Pons (tissue), 1 donor: ENCODE results near the gene TLCD5.
A peak's percentile ranks its signal among the peaks of the same experiment; 100 is the strongest.

Experiments used
- DNase-seq: peaks from one replicate; pipeline ENCODE4 v3.0.0-alpha.2; 2016; ENCODE audit warnings: low spot score

TLCD5 gene

DNA sequence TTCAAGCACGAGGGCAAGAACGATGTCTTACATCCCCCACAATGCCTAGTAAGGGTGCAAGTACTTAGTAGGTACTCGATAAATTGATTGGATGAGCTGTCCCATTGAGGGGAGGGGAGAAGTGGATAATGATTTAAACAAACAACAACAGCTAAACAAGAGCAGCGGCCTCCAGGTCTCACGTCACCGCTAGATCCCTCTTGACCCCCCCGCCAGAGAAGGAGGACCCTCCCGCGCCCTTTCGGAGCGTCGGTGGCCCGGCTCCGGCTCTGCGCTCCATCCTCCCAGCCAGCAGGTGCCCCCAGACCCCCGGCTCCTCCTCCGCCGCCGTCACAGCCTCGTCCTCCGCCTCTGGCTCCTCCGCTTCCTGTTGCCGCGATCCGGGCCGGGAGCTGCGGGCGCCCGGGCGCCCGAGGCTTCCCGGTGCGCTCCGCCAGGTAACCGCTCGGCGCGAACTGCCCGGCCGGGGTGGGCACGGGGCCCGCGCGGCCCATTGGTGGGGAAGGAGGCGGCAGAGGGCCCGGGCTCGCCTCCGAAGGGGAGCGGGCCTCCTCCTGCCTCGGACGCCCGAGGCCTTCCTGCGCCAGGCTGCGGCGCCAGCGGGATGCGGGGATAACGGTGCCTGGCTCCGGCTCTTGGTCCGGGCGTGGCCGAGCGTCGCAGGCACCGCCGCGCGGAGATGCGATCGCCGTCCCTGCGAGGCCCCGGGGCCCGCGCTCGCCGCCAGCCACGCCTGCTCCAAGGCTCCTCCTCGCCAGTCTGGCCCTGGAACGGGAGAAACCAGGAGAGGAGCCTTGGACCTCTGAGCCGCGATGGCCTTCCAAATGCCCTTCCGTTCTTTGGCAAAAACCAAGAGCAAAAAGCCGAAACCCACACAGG is at the start of gene TLCD5:
Gene TLCD5, plus strand, starts transcription at position 368 of the 879 bp plus-strand sequence. CDS start 2,143 bp downstream, outside the sequence.
- DNase-seq, result peak; percentile 53

DNA sequence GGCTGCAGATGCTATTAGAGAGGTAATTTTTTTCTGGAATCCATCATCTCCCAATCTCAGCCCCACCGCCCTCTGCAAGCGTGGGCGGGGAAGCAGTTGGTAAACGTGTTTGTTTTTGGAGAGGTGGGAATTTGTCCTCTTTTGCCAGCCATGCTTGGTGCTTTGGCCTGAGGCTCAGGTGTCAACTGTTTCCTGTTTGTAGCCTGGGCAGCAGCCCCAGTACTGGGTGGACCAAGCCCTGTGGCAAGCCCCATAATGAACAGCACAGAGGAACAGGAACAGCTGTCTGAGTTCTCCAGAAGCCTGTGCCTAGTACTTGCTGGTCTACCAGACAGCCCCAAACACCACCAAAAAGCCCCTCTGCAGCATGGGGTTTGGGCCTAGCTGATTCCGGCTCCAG is 45.6 kb upstream of the TLCD5 start:
- DNase-seq, result no peak

DNA sequence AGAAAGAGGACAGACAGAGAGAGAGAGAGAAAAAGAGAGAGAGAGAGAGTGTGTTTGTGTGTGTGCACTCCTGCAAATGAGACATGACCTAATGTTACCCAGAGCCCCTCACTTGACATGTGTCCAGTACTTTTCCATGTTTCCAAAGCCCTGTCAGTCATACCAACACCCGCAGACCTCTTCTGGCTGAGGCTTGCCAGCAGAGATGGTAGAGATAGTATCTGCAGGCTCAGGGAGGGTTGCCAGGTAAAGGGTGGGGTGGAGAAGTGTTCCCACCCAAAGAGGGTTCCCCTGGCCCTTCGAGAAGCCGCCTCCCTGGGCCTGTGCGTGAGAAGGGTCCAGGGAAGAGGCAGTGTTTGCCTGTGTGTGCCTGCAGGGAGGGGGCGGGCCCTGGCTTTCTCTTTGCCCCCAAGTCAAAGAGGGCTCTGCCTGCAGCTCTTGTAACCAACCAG is 44.5 kb upstream of the TLCD5 start:
- no peak for DNase-seq

DNA sequence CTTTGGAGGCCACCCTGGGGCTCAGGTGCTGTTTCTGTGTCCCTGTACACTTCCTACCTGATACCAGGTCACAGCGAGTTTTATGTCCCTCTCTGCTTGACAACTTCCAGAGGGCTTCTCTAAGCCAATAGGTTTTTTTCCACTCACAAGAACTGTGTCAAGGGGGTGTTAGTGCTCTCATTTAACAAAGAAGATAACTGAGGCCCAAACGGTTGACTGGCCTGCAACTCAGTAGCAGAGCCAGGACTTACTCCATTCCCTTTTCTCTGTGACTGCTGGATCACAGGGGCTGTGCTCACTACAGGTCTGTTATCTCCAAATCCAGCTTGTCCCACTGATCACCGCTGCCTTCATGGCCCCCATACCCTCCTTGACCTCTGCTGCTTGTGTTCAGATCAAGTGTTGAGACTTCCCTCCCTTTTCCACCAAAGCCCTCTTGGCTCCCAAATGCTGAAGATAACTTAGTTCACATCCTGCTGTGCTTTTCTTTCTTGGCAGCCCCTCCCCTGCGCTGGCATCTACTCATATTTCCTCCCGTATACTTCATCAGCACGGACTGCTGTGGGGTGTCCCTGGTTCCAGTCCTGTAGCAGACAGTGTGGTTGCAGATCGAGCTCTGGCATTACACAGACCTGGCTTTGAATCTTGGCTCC is 43.8 kb upstream of the TLCD5 start:
- no peak for DNase-seq

DNA sequence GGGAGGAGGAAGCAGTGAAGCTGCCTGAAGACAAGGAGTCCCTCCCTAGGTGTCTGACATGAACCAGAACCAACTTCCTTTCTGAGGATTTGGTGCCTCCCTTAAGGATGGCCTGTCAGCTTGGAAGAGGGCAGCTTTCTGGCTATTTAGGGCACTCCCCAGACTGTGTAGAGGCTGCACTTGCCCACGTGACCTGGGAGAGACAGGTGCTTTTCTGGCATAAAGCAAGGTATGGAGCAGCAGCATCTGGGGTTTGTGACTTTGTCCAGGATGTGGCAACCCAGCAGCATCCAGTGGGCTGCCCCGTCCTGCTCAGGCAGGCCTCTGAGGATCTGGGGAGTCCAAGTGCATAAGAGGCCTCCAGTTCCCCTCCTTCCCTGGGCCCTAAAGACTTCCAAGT is 42.0 kb upstream of the TLCD5 start:
- DNase-seq, result no peak

DNA sequence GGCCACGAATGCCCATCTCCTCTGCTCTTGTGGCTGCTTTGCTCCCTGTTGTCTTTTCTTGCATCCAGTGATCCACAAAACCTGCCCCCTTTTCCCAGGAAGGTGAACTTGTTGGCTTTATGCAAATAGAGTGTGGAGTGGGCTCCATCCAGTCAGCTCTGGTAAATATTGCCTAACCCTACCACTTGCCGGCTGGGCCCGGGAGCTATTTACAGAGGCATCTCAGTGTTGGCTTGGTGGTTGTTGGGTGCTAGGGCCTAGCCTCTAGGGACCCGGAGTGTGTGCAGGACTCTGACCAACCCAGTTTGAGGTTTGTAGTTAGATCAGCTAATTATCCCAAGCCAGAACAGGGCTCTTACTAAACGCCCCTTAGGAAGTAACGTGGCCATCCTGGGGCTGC is 40.8 kb upstream of the TLCD5 start:
- DNase-seq, result no peak

DNA sequence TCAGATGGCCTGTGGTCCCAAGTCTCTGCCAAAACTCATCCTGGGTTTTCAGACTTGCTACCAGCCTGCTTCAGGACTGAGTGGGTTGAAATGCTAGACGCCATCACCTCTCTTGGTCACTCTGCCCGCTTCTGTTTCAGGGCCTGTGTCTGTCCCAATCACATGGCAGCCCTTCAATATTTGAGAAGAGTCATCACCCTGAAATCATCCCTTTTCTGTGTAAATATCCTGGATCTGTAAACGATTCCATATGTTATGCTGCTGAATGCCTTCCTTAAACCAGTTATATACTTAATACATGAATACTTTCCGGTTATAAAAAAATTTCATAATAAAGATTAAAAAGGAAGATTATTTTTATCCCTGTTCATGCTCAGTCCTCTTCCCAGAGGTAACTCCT is 39.8 kb upstream of the TLCD5 start:
- no peak for DNase-seq

DNA sequence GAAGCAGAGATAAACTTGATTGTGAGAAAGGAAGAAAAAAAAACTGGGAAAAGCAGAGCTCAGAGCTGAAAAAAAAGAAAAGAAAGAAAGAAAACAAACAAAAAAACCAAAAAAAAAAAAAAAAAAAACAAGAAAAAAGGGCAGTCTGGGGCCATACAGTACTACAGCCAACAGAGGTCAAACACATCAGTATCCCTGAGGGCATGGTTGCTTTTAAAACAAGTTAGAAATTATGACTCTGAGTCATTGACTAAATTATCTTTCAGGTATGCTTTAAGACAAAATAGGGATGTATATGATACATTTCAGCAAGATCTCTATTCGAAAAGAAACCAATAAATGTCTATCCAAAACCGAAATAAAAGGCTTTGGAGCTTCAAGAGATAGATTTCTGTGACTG is 37.1 kb upstream of the TLCD5 start:
- DNase-seq, result no peak

DNA sequence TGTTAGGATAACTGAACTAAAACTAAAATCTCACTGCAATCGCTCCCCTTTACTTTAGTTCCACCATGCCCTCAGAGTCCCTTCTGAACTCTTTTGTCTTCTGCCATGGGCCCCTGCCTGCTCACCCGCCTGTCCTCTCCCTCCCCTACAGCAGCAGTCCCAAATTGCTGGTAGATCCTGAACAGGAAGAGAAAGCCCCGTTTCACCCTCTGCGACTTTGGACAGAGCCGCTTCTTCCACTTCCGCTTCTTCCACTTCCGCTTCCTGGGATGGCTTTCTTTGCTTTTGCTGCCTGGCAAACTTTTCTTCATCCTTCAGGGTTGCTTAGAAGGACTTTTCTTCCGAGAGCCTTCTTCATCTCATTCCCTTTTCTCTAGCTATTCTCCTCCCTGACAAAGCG is 35.7 kb upstream of the TLCD5 start:
- DNase-seq, result no peak

DNA sequence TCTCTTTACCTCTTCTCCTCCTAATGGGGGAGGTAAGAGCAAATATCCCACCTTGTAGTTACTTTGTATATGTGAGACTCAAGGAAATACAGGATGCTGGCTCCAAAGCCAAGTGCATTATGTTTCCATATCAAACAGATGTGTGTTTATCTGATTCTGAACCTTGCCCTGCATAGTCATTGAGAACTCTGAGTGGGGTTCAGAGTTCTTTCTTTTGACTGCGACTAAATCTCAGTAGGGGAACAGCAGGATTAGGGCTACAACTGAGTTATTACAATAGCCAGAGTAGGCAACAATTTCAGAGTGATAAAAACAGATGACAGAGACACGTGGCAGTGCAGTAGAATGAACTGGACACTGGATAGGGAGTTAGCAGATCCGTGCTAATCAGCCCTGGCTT is 34.1 kb upstream of the TLCD5 start:
- DNase-seq, result no peak

DNA sequence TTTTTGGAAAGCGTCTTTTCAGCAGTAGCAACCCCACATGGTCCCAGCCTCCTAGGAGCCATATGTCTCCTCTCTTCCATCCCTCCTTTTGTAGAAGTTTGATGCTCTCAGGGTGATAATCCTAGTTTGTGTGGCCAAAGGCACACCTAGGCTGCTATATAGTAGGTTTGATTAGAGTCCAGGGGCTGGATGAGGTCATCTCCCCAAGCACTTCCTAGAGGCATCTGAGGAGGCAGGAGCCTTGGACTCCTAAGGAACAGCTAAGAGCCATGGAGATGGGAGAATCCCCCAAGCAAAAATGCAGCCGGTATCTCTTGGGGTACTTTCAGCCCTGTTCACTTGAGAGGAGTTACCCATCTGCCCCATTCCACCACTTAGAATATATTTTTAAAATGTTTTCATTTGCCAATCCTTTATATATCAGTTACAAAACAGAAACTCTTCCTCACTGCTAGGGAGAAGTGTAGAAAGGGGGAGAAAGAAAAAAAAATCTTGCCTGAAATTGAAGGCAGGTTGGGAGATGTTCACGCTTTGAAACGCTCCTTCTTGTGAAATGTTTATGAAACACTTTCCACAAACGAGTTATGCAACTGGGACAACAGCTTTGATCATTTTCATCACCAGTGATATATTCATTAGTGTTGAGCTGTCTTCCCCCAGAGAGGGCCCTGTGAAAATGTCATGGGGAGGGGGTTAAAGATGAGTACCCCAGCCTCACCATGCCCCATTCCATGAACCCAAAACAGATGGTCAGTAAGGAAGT is 31.9 kb upstream of the TLCD5 start:
- no peak for DNase-seq

DNA sequence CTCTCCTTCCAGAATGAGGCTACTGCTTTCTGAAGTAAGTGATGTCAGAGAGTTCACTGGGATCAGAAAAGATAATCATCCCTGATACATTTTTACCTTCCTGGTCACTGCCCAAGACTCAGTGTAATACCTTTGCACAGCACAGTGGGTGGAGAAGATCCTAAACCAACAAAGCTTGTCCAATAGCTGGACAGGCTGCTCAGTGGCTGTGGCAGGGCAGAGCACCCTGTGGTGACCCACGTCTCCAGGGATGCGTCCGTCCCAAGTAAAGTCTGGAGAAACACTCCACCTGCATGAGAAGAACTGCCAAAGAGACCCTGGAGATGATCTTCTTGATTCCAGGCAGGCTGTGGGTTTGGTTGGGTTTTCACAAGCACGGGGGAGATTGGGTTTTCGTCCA is 31.0 kb upstream of the TLCD5 start:
- DNase-seq, result no peak

DNA sequence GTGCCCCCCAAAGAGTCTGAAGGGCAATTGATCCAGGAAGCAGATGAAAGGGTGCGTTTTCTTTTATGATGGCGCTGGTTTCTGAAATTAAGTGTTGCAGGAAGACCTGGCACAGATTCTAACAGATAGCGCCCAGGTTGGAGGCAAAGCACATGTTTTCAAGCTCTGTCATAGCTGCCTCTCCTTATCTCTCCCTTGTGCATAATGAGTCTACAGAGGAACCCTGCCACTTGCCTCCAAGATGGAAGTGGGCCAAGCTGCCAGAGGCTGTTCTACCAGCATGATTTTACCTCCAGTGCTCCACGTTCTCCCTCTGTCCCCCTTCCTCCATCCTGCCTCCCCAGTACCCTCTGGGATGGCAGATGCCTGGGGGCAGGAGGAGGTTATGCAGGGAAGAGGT is 30.0 kb upstream of the TLCD5 start:
- DNase-seq, result no peak

DNA sequence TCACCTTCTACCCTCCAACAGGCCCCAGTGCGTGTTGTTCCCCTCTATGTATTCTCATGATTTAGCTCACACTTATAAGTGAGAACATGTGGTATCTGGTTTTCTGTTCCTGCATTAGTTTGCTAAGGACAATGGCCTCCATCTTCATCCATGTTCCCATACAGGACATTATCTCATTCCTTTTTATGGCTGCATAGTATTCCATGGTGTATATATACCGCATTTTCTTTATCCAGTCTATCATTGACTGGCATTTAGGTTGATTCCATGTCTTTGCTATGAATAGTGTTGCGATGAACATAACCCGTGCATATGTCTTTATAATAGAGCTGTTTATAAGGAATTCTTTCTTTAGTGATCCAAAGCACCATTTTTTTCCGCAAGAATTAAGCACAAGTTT is 28.5 kb upstream of the TLCD5 start:
- no peak for DNase-seq

DNA sequence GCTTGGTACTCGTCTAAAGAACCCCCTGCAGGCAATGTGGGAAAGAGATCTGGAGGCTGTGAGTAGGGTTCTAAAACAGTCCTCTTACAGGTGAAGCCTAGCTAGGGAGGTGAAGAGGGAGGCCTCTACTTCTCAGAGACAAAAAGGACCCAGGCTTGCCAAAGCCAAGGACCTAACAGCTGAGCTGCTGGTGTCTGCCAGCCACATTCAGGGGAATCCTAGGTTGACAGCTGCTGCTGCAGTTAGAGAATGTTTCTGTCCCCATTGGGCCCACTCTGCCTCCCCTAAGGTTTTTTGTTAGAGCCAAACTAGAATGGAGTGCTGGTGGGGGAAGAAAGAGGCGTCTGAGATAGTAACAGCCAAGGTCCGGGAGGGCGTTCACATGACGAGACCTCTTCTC is 26.6 kb upstream of the TLCD5 start:
- DNase-seq, result no peak

DNA sequence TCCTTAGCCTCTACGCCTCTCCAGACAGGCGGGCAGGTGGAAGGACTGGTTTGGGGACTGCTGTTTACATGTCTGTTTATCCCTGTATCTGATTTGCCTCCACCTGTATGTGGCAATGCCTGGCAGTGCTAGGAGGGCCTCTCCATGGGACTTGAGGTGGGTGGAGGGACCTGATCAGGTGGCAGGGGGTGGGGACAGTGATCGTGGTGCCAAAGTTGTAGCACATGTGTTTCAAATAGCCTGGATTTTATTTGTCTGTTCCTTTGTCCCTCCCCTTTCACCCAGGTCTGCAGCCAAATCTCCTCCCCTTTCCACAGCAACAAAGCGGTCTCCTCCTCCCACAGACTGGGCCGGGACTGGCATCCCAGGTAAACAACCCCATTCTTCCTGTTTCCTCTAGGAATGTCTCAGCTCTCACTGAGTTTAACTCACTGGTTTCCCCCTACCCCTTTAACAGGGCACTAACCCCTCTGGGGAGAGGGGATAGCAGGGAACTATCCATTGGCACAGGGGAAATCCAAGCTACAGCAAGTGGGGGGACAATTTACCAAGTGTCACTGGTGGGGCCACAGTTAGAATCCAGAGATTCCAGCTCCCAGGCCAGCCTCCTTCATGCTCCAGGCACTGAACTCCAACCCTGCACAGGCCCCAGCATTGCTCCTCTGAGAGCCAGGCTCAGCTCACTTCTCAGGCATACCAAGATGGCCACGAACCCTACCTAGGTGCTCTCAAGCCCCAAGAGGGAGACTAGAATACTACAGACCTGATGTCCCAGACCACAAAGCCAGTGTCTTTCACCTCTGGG is 22.9 kb upstream of the TLCD5 start:
- DNase-seq, result no peak

DNA sequence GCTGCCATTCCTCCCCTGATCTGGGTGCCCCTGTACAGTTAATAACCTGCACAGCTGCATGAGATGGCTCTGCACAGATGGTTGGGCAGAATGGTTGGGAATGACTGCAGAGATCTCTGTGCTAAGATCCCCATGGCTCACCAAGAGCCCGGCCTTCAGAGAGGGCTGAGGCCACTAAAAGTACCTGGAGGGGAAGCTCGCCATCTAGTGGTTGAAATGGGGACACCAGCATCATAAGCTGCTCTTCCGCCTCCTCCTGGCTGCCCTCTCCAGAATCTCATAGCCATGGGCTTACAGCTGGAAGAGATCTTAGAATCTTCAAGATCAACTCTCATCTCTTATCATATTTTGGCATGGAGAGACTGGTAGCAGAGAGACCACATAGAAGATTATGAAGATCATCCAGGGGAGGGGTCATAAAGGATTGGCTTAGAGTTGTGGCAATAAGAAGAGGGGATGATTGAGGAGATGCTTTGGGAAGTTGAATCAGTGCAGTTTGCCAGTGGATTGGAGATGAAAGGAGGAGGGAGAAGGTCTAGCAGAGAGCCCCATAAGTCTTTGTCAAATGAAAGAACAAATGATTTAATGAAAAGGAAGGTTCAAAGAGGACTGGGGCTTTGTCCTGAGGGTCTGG is 22.0 kb upstream of the TLCD5 start:
- DNase-seq, result peak; percentile 62

DNA sequence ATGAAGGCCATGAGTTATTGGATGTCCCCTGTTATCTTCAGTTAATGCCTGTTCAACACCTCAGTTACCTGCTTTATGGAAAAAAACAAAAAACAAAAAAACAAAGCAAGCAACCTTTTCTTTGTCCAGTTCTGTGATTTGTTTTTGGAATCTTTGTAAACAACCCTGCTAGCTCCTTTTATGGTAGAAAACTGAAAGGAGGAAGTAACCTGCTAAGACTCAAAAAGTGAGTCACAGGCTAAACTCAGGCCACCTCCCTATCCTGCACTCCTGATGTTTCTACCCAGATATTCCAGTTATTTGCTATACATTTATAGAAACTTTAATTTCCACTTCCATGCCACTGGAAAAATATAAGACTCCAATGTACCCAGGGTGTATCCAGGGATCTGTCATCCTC is 20.6 kb upstream of the TLCD5 start:
- DNase-seq, result no peak

DNA sequence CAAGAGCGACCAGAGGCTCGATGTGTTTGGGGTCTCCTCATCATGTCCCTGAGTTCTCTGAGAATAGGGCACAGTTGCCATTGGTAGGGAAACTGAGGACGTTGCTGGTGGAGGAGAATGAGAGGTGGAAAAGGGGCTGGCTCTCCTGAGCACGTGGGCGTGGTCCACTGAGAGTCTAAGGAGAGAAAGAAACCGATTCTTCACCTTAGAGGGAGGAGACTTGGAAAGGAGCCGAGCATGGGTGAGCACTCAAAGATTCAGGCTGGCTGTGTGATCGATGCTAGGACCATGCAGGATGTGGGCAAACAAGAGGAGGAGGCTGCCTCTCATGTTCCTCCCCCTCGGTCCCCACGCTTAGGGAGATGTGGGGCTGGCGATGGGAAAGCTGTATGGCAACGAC is 19.8 kb upstream of the TLCD5 start:
- DNase-seq, result no peak

DNA sequence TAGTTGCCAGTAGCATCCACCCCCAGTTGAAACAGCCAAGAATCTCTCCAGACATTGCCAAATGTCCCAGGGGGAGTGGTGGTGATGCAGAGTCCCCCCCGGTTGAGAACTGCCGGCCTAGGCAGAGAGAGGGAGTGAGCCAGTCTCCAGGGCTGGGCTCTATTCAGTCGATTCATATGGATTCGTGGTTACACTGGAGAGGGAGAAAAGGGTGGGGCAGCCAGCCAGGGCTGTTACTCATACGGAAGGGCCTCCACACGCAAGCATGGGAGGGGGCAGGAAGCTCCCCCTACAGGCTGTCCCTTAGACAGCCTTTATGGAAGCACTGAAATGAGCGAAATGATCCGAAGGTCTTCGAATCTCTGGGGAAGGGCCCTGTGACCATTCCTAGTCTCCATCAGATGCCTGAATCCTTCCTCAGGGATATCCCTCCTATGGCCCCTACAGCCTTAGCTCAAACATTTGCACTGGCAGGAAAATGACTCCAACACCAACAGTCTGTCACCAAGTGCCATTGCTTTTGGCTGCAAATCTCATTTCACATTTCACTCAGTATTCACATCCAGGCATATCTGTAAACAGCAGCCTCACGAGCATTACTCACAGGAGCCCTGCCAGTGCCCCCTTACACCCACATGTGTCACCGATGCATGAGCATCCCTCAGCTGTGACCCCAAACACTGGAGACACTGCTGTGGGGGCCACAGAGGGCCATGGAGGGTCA is 18.4 kb upstream of the TLCD5 start:
- DNase-seq, result no peak

DNA sequence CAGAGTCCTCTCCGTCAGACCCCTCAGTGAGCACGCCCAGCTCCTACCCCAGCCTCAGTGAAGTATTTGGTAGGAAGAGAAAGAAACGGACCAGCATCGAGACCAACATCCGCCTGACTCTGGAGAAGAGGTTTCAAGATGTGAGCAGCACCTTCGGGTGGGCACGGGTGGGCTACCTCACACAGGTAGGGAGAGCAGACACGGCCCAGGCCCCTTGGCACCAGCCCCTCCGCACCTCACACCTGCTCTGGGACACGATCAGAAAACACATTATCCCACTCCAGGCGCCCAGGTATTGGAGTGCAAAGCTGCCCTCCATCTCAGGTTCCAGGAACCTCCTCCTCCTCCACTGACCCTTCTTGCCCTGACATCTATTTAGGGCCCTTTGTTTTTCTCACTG is 17.6 kb upstream of the TLCD5 start:
- DNase-seq, result no peak
